ENCODE results near the gene METTL22.

DNA sequence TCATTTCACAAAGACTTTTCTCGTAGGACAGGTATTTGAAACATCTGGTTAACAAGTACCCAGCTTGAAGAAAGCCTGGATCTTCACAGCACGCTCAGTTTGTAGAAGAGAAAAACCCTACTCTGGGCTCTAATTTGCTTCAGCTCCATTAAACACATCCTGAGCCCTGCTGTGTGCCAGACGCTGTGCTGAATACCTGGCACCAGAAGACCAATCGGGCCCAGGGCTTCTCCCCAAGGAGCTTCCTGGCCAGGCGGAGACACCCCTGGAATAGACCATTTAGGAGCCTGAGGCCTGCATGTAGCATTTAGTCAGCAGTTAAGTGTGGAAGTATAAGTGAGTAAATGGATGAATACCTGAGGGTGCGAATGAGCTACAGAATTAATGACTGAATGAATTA lies 44.0 kb downstream of the METTL22 start:
- TF ChIP-seq, protein P1, sequence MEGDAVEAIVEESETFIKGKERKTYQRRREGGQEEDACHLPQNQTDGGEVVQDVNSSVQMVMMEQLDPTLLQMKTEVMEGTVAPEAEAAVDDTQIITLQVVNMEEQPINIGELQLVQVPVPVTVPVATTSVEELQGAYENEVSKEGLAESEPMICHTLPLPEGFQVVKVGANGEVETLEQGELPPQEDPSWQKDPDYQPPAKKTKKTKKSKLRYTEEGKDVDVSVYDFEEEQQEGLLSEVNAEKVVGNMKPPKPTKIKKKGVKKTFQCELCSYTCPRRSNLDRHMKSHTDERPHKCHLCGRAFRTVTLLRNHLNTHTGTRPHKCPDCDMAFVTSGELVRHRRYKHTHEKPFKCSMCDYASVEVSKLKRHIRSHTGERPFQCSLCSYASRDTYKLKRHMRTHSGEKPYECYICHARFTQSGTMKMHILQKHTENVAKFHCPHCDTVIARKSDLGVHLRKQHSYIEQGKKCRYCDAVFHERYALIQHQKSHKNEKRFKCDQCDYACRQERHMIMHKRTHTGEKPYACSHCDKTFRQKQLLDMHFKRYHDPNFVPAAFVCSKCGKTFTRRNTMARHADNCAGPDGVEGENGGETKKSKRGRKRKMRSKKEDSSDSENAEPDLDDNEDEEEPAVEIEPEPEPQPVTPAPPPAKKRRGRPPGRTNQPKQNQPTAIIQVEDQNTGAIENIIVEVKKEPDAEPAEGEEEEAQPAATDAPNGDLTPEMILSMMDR (IDR thresholded peaks at IDR 0.05; ENCODE audit: insufficient read depth, low read length), result no peak
- TF ChIP-seq, protein P2, sequence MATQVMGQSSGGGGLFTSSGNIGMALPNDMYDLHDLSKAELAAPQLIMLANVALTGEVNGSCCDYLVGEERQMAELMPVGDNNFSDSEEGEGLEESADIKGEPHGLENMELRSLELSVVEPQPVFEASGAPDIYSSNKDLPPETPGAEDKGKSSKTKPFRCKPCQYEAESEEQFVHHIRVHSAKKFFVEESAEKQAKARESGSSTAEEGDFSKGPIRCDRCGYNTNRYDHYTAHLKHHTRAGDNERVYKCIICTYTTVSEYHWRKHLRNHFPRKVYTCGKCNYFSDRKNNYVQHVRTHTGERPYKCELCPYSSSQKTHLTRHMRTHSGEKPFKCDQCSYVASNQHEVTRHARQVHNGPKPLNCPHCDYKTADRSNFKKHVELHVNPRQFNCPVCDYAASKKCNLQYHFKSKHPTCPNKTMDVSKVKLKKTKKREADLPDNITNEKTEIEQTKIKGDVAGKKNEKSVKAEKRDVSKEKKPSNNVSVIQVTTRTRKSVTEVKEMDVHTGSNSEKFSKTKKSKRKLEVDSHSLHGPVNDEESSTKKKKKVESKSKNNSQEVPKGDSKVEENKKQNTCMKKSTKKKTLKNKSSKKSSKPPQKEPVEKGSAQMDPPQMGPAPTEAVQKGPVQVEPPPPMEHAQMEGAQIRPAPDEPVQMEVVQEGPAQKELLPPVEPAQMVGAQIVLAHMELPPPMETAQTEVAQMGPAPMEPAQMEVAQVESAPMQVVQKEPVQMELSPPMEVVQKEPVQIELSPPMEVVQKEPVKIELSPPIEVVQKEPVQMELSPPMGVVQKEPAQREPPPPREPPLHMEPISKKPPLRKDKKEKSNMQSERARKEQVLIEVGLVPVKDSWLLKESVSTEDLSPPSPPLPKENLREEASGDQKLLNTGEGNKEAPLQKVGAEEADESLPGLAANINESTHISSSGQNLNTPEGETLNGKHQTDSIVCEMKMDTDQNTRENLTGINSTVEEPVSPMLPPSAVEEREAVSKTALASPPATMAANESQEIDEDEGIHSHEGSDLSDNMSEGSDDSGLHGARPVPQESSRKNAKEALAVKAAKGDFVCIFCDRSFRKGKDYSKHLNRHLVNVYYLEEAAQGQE (IDR thresholded peaks at IDR 0.05; ENCODE audit: insufficient replicate concordance, low read depth), result no peak
